HL-60 (cell line): ENCODE data around the gene KLF6.

Experiments
- DNase-seq, 2 experiments: peaks; one replicate each; pipeline ENCODE4 v3.0.0-alpha.2; 2010 to 2020; ENCODE audit warnings: low read depth in 1 of 2, low spot score in 1 of 2
- H3K27ac ChIP-seq: fragments of 250-450 bp; sonication (Bioruptor Pico); replicated peaks from 2 replicates; pipeline ENCODE4 v1.5.1; 2020; ENCODE audit warnings: mild to moderate bottlenecking, moderate library complexity
- H3K27me3 ChIP-seq: fragments of 250-450 bp; sonication (Bioruptor Pico); 2 replicates; pipeline ENCODE4 v1.5.1; 2021; ENCODE audit warnings: mild to moderate bottlenecking, moderate library complexity; ENCODE audit not compliant: insufficient read depth, poor library complexity, severe bottlenecking
- H3K4me3 ChIP-seq: replicated peaks from 2 replicates; pipeline ENCODE4 v1.5.1; 2011; ENCODE audit warnings: mild to moderate bottlenecking, control low read depth, low read length; ENCODE audit not compliant: insufficient read depth
- CTCF ChIP-seq: IDR thresholded peaks from one replicate; pipeline ENCODE4 v1.5.1; 2011; ENCODE audit warnings: low read length, control low read depth, inconsistent platforms; ENCODE audit not compliant: insufficient read depth
- GABPA ChIP-seq: IDR thresholded peaks from 2 replicates; pipeline ENCODE4 v1.6.1; 2012; ENCODE audit warnings: low read depth
- POLR2AphosphoS5 ChIP-seq: IDR thresholded peaks from 2 replicates; pipeline ENCODE4 v1.6.1; 2012; ENCODE audit warnings: low read depth
- REST ChIP-seq: IDR thresholded peaks from 2 replicates; pipeline ENCODE4 v1.6.1; 2012; ENCODE audit warnings: low read depth; ENCODE audit not compliant: insufficient replicate concordance
- SPI1 ChIP-seq: IDR thresholded peaks from 2 replicates; pipeline ENCODE4 v1.6.1; 2012; ENCODE audit warnings: low read depth, mild to moderate bottlenecking, borderline replicate concordance

The KLF6 gene

GRCh38 chr10:3755440-3756359, 29.3 kb downstream of the KLF6 start:
- no peak for DNase-seq
- H3K27ac ChIP-seq, result no peak overlapping the region
- no peak overlapping the region for H3K4me3 ChIP-seq
- no peak for TF ChIP-seq POLR2AphosphoS5
- TF ChIP-seq REST, result no peak
- no peak for TF ChIP-seq SPI1
- TF ChIP-seq GABPA, result no peak
- TF ChIP-seq CTCF, result no peak
- no peaks in the 10 kb centered on the region for H3K27me3 ChIP-seq

- Histone ChIP-seq H3K27me3 (no peaks in the 10 kb centered on the region), H3K27ac (no peak overlapping the region), H3K4me3 (no peak overlapping the region)
- DNase-seq, result no peak
- TF ChIP-seq SPI1, result no peak
- no peak for TF ChIP-seq CTCF
- no peak for TF ChIP-seq REST
- TF ChIP-seq GABPA, result no peak
- TF ChIP-seq POLR2AphosphoS5, result no peak
Observed at GRCh38 chr10:3754727-3755439, 30.1 kb downstream of the KLF6 start.

- TF ChIP-seq SPI1, result no peak
- TF ChIP-seq GABPA, result no peak
- no peak for TF ChIP-seq POLR2AphosphoS5
- TF ChIP-seq CTCF, result no peak
- TF ChIP-seq REST, result no peak
- no peak overlapping the region for H3K4me3 ChIP-seq
- DNase-seq, result no peak
- no peaks in the 10 kb centered on the region for H3K27me3 ChIP-seq
- H3K27ac ChIP-seq, result no peak overlapping the region
Observed at GRCh38 chr10:3750854-3751253, 34.2 kb downstream of the KLF6 start.
